Left lobe of liver (tissue), 2 donors: Measurements from ENCODE around the gene FTO. TPM values are rescaled to one million over a fixed set of nuclear protein-coding genes. Genes with fewer than 3 reads are reported as not detected.
A peak's percentile ranks its signal among the peaks of the same experiment; 100 is the strongest.
"Not testable (repeated sequence)": the region's sequence is repeated elsewhere in the genome, so short reads cannot be mapped to it uniquely, and the experiment has no call there.

Experiments
- ATAC-seq: fragments of 200-7000 bp; cut with Tn5 transposase; one replicate; pipeline ENCODE4 v1.9.1; 2020; ENCODE audit warnings: mild to moderate bottlenecking, moderate library complexity
- DNase-seq: peaks from one replicate; pipeline ENCODE4 v3.0.0-alpha.2; 2020; ENCODE audit warnings: low spot score
- total RNA-seq: library from RNA; stranded (reverse); gene quantifications from one replicate; pipeline ENCODE4 v1.2.1, GENCODE V29; 2021
- donor health status: DM: no; HTN: no; CAD: no; lungs with moderate emphysema.
- donor health status: DM: no; HTN: yes; CAD: no.

The FTO gene
- total RNA-seq, 1 donor from 2014 or later, result 29.9 TPM

GRCh38 chr16:54165912-54166865 lies 462.2 kb downstream of the FTO start:
- ATAC-seq (no peak), DNase-seq (no peak)

GRCh38 chr16:54169112-54169511 lies 465.2 kb downstream of the FTO start:
- ATAC-seq (no peak), DNase-seq (no peak)

- peak; percentile 6 for ATAC-seq
- DNase-seq, result no peak
Observed at GRCh38 chr16:54171626-54172537, 467.9 kb downstream of the FTO start.

- DNase-seq (no peak), ATAC-seq (no peak)
Observed at GRCh38 chr16:54173490-54173889, 469.5 kb downstream of the FTO start.

- no peak for ATAC-seq
Observed at GRCh38 chr16:54174201-54174600, 470.2 kb downstream of the FTO start.

GRCh38 chr16:54174750-54175149 lies 470.8 kb downstream of the FTO start:
- DNase-seq, result no peak
- ATAC-seq, result peak; percentile 25

More at GRCh38 chr16:54174201-54174600, 470.2 kb downstream of the FTO start:
- DNase-seq, result no peak

GRCh38 chr16:54175169-54175551 lies 471.2 kb downstream of the FTO start:
- ATAC-seq (peak; percentile 71), DNase-seq (peak; percentile 78)

GRCh38 chr16:54175552-54176375 lies 471.8 kb downstream of the FTO start:
- ATAC-seq (peak; percentile 30), DNase-seq (no peak)

GRCh38 chr16:54176376-54176901 lies 472.5 kb downstream of the FTO start:
- peak; percentile 87 for ATAC-seq
- peak; percentile 93 for DNase-seq

- no peak for DNase-seq
- ATAC-seq, result no peak
Observed at GRCh38 chr16:54177052-54177861, 473.3 kb downstream of the FTO start.

- ATAC-seq (no peak), DNase-seq (no peak)
Observed at GRCh38 chr16:54177862-54178477, 474.0 kb downstream of the FTO start.

- DNase-seq, result no peak
- ATAC-seq, result peak; percentile 4
Observed at GRCh38 chr16:54178478-54178976, 474.6 kb downstream of the FTO start.

- no peak for DNase-seq
- peak; percentile 39 for ATAC-seq
Observed at GRCh38 chr16:54180421-54181359, 476.7 kb downstream of the FTO start.

- DNase-seq, ATAC-seq: not testable (repeated sequence)
Observed at GRCh38 chr16:54181683-54182329, 477.9 kb downstream of the FTO start.

- no peak for ATAC-seq
- DNase-seq, result no peak
Observed at GRCh38 chr16:54185045-54185444, 481.1 kb downstream of the FTO start.

- DNase-seq, result no peak
Observed at GRCh38 chr16:54191163-54191562, 487.2 kb downstream of the FTO start.

GRCh38 chr16:54191592-54191991 lies 487.6 kb downstream of the FTO start:
- no peak for DNase-seq
- no peak for ATAC-seq

More at GRCh38 chr16:54191163-54191562, 487.2 kb downstream of the FTO start:
- ATAC-seq, result no peak
